H1 (cell line): Measurements from ENCODE around the gene TAS2R41. TPM values are rescaled to one million over a fixed set of nuclear protein-coding genes. Genes with fewer than 3 reads are reported as not detected.

ENCODE experiments used
- NRF1 ChIP-seq: IDR thresholded peaks from 2 replicates; pipeline ENCODE4 v1.6.1; 2011; ENCODE audit warnings: mild to moderate bottlenecking, low read depth, low read length, improper control_type of control experiment
- RXRA ChIP-seq: IDR thresholded peaks from 2 replicates; pipeline ENCODE4 v1.6.1; 2011; ENCODE audit warnings: low read depth, mild to moderate bottlenecking, low read length, moderate library complexity; ENCODE audit not compliant: insufficient read depth
- SIX5 ChIP-seq: IDR thresholded peaks from 2 replicates; pipeline ENCODE4 v1.6.1; 2011; ENCODE audit warnings: mild to moderate bottlenecking, low read depth, low read length
- SP2 ChIP-seq: IDR thresholded peaks from 2 replicates; pipeline ENCODE4 v1.6.1; 2012; ENCODE audit warnings: mild to moderate bottlenecking, low read length, inconsistent platforms
- polyA plus RNA-seq, 7 experiments: library from polyadenylated mRNA; depleted of rRNA in 3 of 7; stranded (reverse) in 5 of 7; unstranded in 2 of 7; fragments of >200 nt in 5 of 7; fragments of 200-250 nt in 2 of 7; gene quantifications; 1 replicate in 5 of 7; 2 replicates in 1 of 7; 4 replicates in 1 of 7; pipeline versions ENCODE4 v1.2.1 to v1.2.3, GENCODE V29; 2011 to 2013; ENCODE audit warnings: missing spikeins in 2 of 7, mixed read lengths in 2 of 7
- total RNA-seq: library from RNA; stranded (reverse); fragmentation: NEBNext Ultra II Directional; extraction: Animal tissue kit (Norgen Biotek cat#: 25700); gene quantifications from 2 replicates; pipeline ENCODE4 v1.2.1, GENCODE V29; 2021
- TF ChIP-seq, protein P1 (sequence below): fragments of 300-600 bp; sonication (generic); IDR thresholded peaks from 2 replicates; pipeline ENCODE4 v1.7.1; 2012; ENCODE audit warnings: low read length, moderate library complexity, mild to moderate bottlenecking, inconsistent platforms; ENCODE audit not compliant: insufficient replicate concordance

TAS2R41 gene
- total and polyA plus RNA-seq, 2 of the 8 experiments (the other 6 are each of a cell fraction or from before 2014, with no cell fraction given), result 0.12 TPM; not detected in 1

DNA sequence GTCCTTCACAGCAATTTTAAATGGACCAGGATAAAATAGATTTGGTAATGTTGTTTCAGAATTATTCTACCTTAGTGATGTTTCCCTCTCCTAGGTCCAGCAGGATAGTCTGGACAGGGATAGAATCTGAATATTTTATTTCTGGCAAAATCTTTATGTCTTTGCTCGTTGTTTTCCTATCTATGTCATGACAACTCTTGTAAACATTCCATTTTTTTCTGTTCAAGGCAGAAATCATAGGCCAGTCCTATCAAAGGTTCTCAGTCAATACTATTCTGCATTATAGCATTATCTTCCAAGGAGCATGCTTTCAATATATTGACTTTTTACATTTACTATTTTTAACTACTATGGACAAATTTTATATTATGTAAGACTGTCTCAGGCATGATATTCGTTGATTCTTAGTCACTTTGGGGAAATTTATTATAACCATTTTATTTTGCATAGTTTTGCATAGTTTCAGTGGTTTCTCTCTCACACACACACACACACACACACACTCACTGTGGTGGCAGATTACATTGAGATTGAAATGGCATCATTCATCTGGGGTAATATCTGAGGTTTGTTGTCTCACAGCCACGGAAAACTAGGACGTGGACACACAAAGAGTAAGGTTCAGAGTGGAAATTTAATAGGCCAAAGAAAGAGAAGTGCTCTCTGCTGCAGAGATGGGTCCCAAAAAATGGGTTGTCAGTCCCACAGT is 17.2 kb upstream of the TAS2R41 start (continued):
- TF ChIP-seq, protein P1, sequence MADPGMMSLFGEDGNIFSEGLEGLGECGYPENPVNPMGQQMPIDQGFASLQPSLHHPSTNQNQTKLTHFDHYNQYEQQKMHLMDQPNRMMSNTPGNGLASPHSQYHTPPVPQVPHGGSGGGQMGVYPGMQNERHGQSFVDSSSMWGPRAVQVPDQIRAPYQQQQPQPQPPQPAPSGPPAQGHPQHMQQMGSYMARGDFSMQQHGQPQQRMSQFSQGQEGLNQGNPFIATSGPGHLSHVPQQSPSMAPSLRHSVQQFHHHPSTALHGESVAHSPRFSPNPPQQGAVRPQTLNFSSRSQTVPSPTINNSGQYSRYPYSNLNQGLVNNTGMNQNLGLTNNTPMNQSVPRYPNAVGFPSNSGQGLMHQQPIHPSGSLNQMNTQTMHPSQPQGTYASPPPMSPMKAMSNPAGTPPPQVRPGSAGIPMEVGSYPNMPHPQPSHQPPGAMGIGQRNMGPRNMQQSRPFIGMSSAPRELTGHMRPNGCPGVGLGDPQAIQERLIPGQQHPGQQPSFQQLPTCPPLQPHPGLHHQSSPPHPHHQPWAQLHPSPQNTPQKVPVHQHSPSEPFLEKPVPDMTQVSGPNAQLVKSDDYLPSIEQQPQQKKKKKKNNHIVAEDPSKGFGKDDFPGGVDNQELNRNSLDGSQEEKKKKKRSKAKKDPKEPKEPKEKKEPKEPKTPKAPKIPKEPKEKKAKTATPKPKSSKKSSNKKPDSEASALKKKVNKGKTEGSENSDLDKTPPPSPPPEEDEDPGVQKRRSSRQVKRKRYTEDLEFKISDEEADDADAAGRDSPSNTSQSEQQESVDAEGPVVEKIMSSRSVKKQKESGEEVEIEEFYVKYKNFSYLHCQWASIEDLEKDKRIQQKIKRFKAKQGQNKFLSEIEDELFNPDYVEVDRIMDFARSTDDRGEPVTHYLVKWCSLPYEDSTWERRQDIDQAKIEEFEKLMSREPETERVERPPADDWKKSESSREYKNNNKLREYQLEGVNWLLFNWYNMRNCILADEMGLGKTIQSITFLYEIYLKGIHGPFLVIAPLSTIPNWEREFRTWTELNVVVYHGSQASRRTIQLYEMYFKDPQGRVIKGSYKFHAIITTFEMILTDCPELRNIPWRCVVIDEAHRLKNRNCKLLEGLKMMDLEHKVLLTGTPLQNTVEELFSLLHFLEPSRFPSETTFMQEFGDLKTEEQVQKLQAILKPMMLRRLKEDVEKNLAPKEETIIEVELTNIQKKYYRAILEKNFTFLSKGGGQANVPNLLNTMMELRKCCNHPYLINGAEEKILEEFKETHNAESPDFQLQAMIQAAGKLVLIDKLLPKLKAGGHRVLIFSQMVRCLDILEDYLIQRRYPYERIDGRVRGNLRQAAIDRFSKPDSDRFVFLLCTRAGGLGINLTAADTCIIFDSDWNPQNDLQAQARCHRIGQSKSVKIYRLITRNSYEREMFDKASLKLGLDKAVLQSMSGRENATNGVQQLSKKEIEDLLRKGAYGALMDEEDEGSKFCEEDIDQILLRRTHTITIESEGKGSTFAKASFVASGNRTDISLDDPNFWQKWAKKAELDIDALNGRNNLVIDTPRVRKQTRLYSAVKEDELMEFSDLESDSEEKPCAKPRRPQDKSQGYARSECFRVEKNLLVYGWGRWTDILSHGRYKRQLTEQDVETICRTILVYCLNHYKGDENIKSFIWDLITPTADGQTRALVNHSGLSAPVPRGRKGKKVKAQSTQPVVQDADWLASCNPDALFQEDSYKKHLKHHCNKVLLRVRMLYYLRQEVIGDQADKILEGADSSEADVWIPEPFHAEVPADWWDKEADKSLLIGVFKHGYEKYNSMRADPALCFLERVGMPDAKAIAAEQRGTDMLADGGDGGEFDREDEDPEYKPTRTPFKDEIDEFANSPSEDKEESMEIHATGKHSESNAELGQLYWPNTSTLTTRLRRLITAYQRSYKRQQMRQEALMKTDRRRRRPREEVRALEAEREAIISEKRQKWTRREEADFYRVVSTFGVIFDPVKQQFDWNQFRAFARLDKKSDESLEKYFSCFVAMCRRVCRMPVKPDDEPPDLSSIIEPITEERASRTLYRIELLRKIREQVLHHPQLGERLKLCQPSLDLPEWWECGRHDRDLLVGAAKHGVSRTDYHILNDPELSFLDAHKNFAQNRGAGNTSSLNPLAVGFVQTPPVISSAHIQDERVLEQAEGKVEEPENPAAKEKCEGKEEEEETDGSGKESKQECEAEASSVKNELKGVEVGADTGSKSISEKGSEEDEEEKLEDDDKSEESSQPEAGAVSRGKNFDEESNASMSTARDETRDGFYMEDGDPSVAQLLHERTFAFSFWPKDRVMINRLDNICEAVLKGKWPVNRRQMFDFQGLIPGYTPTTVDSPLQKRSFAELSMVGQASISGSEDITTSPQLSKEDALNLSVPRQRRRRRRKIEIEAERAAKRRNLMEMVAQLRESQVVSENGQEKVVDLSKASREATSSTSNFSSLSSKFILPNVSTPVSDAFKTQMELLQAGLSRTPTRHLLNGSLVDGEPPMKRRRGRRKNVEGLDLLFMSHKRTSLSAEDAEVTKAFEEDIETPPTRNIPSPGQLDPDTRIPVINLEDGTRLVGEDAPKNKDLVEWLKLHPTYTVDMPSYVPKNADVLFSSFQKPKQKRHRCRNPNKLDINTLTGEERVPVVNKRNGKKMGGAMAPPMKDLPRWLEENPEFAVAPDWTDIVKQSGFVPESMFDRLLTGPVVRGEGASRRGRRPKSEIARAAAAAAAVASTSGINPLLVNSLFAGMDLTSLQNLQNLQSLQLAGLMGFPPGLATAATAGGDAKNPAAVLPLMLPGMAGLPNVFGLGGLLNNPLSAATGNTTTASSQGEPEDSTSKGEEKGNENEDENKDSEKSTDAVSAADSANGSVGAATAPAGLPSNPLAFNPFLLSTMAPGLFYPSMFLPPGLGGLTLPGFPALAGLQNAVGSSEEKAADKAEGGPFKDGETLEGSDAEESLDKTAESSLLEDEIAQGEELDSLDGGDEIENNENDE, result no peak
- TF ChIP-seq SIX5, result no peak
- TF ChIP-seq NRF1, result no peak
- TF ChIP-seq SP2, result no peak
- no peak for TF ChIP-seq RXRA
- TF ChIP-seq, all 59 proteins: peak for 0
